GM21786 (cell line): ENCODE data around the gene VPS39.

ENCODE experiments used
- ATAC-seq: cut with Tn5 transposase; IDR thresholded peaks from one replicate; pipeline ENCODE4 v1.9.1; 2021; ENCODE audit not compliant: unreplicated experiment

Gene VPS39

DNA sequence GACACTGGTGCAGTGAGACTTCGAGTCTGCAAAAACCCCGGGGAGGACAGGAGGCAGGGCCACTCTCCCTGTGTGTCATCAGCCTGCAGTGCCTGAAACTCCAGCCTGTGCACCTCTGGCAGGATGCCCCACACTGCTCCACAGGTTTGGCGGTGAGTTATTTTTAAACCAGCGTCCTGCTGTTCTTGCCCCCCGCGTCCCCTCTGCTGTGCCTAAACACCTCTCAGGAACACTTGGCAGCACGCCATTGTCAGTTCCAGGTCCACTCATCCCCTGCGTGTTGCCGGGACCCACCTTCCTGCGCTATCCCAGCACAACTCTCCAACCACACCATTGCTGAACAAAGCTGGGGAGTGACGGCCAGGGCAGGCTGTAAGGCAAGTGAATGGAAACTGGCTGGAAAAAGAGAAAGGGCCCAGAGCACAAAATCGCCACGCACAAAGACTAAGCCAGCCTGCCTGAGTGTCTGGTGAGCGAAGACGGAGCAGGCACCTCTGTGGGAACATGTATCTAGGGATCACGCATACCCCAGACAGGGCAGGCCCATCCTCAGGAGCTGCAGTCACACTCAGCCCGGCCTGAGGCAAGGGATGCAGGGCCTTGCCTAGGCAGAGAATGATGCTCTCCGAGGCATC lies 48.6 kb downstream of the VPS39 start:
- no peak for ATAC-seq

DNA sequence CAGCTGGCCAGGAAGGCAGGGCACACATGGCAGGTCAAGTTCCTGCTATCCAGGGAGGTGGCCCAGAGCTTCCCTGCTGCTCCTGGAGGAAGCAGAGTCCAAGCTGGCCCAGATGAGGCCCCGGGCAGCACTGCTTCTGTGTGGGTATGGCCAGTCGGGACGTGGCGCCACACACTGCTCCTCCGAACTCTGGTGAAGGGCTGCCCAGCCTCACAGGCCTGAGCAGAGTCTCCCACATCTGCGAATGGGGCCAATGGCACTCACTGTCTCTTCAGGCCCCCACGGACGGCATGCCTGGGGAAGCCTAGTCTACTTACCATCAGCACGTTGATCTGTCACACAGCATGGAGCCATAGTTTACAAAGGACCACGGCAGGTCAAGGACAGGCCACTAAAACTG lies 49.2 kb downstream of the VPS39 start:
- ATAC-seq: no peak

DNA sequence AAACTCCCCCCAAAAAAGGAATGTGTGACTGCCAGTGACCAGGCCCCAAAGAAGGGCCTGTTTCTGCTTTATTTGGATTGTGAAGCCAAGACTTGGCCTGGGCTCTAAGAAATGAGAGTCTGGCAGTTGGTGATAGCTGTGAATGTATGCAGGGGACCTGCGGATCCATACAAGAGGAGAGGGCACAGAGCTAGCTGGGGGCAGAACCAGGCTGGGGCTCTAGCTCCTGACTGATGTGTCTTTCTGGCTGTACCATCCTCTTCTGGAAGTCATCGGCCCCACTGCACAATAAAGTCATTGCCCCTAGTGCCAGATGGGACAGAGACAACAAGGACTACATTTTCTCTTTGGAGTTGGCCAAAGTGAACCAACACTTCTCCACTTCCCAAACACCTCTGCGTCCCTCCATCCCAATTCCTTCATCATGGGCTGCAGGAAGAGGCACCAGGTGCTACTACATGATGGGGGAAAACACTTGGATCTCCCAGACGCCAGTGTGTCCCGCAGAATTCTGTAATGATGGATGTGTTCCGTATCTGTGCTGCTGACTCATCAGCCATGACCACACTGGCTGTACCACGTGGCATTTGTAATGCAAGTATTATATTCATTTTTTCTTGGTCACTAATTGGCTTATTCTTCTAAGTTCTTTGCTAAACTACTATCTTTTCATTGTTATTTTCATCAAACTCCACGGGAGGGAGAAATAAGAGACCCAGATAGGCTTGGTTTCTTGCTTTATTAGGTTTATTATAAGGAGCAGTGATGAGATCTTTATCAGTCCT lies 49.9 kb downstream of the VPS39 start:
- ATAC-seq: no peak

DNA sequence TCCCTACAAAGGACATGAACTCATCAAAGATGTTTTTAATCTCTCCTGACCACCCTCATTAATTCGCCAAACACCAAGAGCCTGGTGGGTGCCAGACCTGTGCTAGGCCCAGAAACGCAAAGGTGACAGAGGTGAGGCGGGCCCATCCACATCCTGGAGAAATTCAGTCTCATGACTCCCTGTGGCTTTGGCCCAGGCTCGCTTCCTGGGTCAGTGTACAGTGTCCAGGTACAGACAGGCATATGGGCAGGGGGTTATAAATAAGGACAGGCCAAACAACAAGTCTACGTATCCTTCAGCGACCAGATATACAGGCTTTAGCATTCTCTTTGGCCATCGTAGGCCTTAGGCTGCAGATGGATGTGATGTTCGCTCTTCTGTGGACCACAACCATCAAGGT lies 50.7 kb downstream of the VPS39 start:
- no peak for ATAC-seq

DNA sequence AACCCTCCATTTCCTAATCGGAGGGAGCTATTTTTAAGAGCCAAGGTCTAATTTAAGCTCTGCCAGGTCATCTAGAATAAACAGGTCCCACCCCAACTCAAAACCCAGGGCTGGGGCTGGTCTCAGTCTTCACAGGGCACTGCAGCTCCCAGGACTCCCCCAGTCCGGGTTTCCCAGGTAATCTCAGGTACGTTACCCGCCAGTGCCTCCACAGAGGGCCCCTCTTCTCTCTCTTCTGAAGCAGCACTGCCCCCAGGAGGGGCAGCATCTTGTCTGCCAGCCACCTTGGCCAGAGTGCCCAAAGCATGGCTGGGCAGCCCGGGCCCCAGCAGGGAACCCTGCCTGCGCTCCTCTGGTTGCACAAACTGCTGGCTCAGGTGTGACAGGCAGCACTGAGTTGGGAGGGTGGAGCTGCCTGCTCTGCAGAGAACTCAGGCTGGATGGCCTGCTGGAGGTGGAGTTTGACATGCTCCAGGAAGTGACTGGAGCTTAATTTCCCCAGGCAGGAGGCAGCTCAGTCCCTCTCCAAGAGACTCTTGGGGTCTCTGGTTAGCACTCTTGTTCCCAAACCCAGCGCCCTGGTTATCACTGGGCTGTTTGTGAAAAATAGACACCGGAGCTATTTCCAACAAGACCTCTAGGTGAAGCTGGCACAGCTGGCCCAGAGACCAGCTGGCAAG lies 51.7 kb downstream of the VPS39 start, which contains the start of gene PLA2G4F:
TSS of gene PLA2G4F (minus strand) at position 394 of the 680 bp plus-strand sequence. CDS start at position 307, 87 bp downstream.
- no peak for ATAC-seq

DNA sequence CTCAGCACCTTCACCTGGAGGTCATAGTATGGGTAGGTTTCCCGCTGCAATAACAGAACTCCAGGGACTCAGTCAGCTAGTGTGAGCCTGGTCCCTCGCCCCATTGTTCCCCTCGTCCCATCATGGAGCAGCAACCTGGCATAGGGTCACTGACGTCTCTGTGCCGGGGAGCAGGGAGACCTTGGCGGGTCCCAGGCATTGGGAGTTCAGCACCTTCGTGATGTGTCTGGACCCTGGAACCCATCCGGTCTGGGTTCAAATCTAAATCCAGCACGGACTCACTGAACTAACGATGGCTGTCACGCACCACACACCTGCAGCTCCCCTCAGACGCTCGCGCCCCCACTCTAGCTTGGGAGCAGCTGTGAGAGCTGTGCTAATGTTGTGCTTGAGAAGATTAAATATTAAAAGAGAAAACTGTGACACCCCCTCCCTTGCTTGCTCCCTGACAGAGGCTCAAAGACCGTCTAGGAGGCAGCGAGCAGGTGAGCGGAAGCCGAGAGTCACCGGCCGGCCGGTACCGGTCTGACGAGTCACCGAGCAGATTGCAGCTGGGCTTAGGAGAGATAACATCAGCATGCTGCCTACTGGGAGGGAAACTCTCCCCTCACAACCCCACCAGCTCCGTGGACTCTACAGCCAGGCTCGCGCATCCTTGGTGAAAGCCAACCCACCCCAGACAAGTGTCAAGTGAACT lies 52.4 kb downstream of the VPS39 start:
- ATAC-seq: no peak

DNA sequence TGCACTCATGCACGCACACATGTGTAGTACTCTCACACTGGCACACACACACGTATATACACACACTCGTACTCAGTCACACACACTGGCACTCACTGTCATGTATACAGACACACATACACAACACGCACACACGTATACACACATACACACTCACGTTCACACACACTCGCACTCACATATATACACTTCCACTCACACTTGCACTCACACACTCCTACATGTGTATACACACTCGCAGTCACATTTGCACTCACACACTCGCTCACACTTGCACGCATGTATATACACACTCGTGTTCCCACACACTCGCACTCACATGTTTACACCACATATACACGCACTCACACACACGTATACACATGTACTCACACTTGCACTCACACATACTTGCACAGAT lies 53.1 kb downstream of the VPS39 start:
- ATAC-seq: no peak

DNA sequence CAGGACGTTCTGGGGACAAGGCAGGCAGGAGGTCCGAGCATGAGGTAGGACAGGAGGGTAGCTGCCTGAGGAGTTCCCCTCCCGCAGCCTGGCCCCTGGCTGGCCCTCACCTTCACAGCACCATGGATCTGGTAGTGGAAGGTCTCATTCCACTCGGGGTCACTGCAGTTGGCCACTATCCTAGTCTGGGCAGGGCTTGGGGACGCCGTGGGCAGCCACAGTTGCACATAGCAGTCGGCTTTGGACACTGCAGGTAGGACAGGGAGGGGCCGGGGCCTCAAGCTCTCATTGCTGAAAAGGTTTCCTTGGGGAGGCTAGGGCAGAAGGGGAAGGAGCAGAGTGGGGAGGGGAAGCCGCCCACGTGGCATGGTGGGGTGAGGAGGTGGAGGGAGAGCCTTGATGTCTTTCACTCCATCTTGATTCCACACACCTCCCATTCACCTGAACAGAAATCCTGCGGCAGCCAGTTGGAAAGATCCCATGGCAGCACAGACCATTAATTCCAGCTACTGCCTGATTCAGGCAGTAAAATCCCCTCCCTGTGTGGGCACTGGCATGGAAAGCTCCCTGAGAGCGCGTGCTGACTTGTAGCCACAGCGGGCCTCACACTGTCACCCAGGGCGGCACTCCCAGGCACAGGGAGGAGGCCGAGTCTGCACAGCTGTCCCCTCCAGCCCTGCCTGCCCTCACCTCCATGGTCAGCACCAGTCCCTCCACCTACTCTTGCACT lies 53.7 kb downstream of the VPS39 start:
- no peak for ATAC-seq

DNA sequence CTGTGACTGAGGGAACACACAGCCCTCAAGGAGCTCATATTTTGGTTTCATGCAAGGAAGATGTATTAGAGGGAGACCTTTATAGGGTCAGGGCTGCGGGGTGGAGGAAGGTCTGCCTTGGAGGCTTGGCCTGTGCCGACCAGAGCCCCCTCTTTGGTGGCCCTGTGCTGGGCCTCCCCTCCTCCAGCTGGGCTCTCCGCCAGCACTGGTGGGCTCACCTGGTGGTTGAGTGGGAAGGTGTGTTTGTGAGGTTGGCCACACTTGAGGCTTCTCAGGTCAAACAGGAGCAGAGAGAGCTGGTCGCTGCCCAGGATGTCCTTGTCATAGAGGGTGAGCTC lies 54.3 kb downstream of the VPS39 start:
- no peak for ATAC-seq

DNA sequence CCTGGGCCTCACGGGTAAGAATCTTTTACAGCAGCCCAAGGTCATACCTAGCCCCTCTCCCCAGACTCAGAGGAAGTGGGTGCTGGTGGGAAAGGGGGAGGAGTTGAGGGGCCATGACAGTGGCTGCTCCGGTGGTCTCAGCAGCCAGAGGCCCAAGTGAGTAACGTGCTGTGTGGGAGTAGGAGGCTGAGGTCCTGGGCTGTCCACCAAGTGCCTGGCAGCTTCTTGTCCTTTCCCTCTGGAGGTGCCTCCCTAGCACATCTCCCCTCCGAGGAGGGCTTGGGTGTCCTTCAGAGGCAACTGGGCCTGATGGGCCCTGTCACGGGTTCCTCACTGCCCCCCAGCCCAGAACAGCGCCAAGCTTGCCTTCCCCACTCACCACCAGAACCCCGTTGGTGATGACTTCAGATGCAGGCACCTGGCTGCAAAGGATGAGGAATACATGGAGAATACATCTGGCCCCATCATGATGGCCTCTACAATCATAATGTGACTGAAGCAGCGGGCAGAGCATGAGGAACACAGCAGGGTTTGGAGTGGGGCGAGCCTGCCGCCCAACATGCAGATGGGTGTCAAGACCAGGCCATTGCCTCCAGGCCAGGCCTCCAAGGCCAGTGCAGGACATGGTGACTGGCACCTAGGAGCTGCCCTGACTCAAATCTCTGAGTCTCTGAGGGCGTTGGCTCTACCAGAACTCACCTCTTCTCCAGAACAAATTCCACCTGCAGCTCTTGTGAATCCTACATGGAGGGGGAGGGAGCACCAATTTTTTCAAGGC lies 55.0 kb downstream of the VPS39 start:
- no peak for ATAC-seq

DNA sequence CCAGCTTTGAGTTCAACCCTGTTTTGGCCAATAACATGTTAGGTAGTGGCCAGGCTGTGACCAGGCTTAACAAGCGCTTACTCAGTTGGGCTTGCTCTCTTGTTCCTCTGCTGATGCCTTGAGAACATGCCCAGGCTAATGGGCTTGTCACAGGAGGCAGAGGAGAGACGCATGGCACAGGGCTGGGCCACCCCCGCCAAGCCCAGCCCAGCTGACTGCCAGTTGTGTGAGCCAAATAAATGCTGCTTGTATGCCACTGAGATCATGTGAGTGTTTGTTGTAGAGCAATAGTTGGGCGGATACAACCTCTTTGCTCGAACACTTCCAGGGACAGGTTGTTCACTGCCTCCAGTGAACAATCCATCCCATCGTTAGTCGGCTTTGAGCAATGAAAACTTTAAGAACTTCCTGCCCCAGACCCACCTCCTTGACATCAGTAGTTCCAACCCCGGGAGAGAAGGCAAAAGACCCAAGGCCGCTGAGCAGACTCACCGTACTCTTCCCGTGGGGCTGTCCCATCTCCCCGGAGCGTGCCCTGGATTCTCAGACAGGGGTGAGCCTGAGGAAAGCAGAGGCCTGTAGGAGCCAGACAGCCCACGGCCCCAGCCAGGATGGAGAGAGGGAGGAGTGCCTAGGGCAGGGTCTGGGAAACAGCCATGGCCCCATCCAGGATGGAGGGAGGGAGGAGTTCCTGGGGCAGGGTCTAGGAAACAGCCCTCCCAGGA lies 55.7 kb downstream of the VPS39 start:
- ATAC-seq: no peak

DNA sequence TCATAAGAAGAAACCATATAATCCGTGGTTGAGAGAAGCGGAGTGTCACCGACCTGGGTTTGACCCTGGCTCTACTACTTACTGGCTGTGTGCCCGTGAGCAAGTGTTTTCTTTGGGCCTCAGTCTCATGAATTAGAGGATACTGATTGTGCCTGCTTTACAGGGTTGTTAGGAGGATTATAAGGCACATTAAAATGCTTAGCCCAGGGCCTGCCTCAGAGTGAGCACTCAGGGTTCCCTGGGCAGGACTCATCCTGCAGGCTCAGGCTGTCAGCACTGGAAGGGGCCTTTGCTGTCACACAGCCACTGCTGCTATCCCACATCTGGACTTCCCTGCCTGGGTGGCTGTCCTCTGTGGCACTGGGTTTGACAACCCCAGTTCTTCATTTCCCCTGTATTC lies 56.4 kb downstream of the VPS39 start:
- ATAC-seq: no peak

DNA sequence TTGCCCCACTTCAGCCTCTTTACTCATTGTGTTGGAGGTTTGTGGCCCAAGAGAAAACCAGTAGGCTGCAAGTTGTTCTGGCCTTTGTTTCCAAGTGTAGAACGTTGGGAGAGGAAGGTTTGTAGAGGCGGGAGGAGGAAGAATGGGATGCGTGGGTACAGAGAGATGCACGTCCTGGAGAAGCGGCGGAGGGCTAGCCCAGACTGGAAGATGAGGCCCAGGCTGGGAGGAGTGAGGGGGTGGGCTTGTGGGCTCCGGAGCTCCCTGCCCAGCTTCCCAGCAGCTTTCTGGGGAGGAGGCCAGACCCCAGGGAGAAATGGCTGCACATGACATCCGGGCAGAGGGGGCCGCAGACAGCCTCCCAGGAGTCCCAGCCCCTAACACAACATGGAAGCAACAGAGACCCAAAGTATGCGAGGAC lies 57.0 kb downstream of the VPS39 start:
- no peak for ATAC-seq

DNA sequence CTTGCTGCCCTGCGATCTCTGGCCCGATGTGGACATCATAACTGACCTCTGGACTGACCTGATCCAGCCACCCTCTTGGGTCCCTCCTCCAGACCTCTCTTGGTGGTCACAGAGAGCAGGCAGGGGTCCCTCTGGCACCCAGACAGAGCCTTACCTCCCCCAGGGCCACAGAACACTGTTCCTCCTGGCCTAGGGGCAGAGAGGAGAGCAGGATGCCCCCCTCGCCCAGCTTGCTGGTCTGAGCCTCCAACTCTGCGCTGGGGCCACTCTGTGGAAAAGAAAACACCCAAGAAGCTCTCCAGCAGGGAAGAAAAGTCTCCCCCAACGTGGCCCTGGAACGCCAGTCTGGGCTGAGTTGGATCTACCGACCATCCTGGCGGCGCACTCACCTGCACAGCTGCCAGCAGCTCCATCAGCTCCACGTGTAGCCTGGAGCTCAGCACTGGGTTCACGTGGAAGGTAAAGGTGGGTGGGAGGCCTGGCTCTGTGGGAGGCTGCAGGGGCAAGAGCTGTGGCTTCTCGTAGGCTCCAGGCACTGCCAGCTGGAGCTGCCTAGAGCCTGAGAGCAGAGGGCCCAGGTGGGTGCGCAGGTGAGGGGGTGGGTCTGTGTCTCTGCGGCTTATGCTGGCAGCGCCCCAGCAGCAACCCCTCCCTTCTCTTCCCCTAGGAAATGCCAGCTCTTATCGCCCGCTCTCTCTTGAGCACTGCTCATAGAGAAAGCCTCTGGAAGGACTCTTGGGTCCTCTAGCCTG lies 57.7 kb downstream of the VPS39 start:
- no peak for ATAC-seq

DNA sequence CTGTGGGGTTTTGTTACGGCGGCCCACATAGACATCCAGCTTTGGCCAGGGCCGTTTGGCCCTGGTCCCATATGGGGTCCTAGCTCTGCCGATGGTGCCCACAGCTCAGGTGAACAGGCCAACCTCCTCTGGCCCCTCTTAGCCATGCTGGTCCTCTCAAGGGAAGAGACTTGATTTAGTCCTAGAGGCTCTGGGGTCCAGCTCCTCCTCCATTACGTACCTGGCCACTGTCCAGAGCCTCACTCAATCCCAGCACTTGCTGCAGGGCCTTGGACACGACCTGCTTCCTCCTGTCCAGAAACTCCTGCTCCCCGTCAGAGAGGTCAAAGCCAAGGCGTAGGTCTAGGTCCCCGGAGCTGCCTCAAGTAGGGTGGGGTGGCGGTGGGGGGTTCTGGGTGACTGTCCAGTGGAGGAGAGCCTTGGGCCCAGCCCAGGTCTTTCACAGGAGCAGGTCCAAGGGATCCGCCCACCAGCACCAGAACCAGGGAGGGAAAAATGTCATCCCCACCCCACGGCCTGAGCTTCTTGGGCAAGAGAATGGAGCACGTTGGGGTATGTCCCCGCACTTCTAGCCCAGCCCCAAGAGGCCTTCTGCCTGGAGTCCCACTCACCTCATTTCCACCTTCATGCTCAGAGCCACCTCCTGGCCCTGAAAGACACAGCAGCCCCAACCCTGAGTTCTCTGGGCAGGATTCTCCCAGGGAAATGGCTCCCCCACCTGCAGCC lies 58.4 kb downstream of the VPS39 start:
- ATAC-seq: no peak

DNA sequence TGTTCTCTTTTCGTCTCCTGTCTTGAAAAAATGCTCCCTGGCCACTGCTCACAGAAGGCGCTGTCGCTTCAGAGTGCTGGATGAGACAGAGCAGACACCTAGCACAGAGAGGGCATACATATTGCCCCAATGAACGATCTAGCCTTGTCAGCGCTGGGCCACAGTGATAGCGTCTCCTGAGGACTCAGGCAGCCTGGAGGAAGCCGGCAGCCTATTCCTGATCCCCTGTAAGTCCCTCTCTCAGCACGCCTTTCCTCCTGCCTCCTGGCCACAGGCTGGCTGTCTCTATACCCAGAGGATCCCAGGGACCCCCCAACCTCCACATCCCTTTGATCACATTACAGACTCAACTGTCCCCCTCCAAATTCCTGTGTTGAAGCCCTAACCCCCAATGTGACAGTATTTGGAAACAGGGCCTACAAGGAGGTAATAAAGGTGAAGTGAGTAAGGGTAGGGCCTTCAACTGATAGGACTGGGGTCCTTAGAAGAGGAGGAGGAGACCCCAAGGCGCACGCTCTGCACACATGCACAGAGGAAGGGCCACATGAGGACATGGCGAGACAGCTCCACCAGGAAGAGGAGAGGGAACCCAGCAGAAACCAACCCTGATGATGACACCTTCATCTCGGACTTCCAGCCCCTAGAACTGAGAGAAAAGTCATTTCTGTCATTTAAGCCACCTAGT lies 59.2 kb downstream of the VPS39 start:
- ATAC-seq: no peak

DNA sequence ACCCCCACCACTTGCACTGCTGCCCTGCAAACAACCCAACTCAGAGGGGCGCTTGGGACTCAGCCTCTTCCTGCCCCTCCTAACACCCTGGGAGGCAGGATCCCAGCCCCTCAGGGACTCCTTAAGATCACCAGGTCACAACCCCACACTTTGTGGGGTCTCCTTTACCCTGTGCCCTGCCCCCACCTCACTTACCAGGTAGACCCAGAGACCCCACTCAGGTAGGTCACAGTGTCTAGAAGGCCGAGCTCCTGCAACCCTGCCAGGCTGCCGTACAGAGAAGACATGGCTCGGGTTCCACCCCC lies 60.7 kb downstream of the VPS39 start:
- no peak for ATAC-seq
